Panc1 (cell line): ENCODE data around the gene INAVA. TPM values are rescaled to one million over a fixed set of nuclear protein-coding genes. Genes with fewer than 3 reads are reported as not detected.

ENCODE experiments used
- ATAC-seq: fragments of 200-7000 bp; cut with Tn5 transposase; 2 replicates; pipeline ENCODE4 v1.9.1; 2020; ENCODE audit warnings: mild to moderate bottlenecking, moderate library complexity
- BruUV-seq: library from RNA; stranded (reverse); fragments of 400-500 nt; replicated peaks from 2 replicates; lab custom pipeline; 2021; lab: Mats Ljungman, UMichigan
- CTCF ChIA-PET: fragments of 300-600 bp; sonication (Branson Sonifier 250); formaldehyde crosslinking; loops from one replicate; lab custom pipeline; 2022; ENCODE audit warnings: antibody characterized with exemption; lab: Charles Lee
- POLR2A ChIA-PET: fragments of 300-600 bp; sonication (Branson Sonifier 250); formaldehyde crosslinking; loops from one replicate; lab custom pipeline; 2022; ENCODE audit warnings: antibody characterized with exemption; lab: Charles Lee
- DNase-seq: peaks from one replicate; pipeline ENCODE4 v3.0.0-alpha.2; 2010; ENCODE audit warnings: low read depth, low spot score
- H3K27ac ChIP-seq: 2 replicates; pipeline ENCODE4 v1.5.1; 2011; ENCODE audit warnings: mild to moderate bottlenecking, low read length, inconsistent platforms
- H3K27me3 ChIP-seq: fragments of 200-500 bp; sonication (Bioruptor generic); 2 replicates; pipeline ENCODE4 v1.6.0; 2014; ENCODE audit warnings: low read length, inconsistent platforms; ENCODE audit not compliant: control insufficient read depth, insufficient read depth
- H3K36me3 ChIP-seq: fragments of 200-500 bp; sonication (Bioruptor generic); 2 replicates; pipeline ENCODE4 v1.5.1; 2014; ENCODE audit warnings: inconsistent platforms, mild to moderate bottlenecking, low read length, moderate library complexity; ENCODE audit not compliant: control insufficient read depth, insufficient read depth
- H3K4me1 ChIP-seq: 2 replicates; pipeline ENCODE4 v1.5.1; 2011; ENCODE audit warnings: inconsistent platforms, mild to moderate bottlenecking, low read length, moderate library complexity; ENCODE audit not compliant: control insufficient read depth, insufficient read depth
- H3K4me3 ChIP-seq, 2 experiments: 2 replicates each; pipeline ENCODE4 v1.5.1; 2011 to 2012; ENCODE audit warnings: low read depth in 2 of 2, low read length in 2 of 2, mild to moderate bottlenecking in 2 of 2, inconsistent platforms in 1 of 2, moderate library complexity in 1 of 2
- H3K9me3 ChIP-seq: fragments of 200-500 bp; sonication (Bioruptor generic); 2 replicates; pipeline ENCODE4 v1.5.1; 2014; ENCODE audit warnings: low read depth, mild to moderate bottlenecking, inconsistent platforms, low read length, moderate library complexity; ENCODE audit not compliant: control insufficient read depth, insufficient read depth
- CTCF ChIP-seq: fragments of 450-650 bp; IDR thresholded peaks from 2 replicates; pipeline ENCODE4 v1.5.1; 2017; ENCODE audit warnings: mild to moderate bottlenecking
- POLR2AphosphoS5 ChIP-seq: IDR thresholded peaks from 2 replicates; pipeline ENCODE4 v1.6.1; 2012; ENCODE audit warnings: mild to moderate bottlenecking, low read depth, low read length, moderate library complexity
- REST ChIP-seq, 2 experiments: IDR thresholded peaks; 2 replicates each; pipeline ENCODE4 v1.6.1; 2011 to 2012; ENCODE audit warnings: low read depth in 2 of 2, control low read depth in 1 of 2, low read length in 1 of 2, mild to moderate bottlenecking in 1 of 2, moderate library complexity in 1 of 2; ENCODE audit not compliant: insufficient read depth in 1 of 2
- SIN3A ChIP-seq: IDR thresholded peaks from 2 replicates; pipeline ENCODE4 v1.6.1; 2012; ENCODE audit warnings: low read depth, mild to moderate bottlenecking, low read length, moderate library complexity, borderline replicate concordance; ENCODE audit not compliant: insufficient read depth
- TCF7L2 ChIP-seq: IDR thresholded peaks from 2 replicates; pipeline ENCODE4 v1.6.1; 2011; ENCODE audit warnings: mild to moderate bottlenecking, low read depth, low read length, inconsistent platforms
- in situ Hi-C: cut with HindIII; loops from 2 replicates; pipeline ENCODE4 v1.10.0; 2016; ENCODE audit warnings: low sequenced_read_pairs, low pct_unique_long_range_greater_than_20kb
- intact Hi-C: fragments of 100-400 bp; cut with micrococcal nuclease; formaldehyde crosslinking; loops from one replicate; pipeline ENCODE4 v1.10.0; 2022; ENCODE audit not compliant: unreplicated experiment
- total RNA-seq: library from RNA; stranded (reverse); gene quantifications from one replicate; pipeline ENCODE4 v1.2.1, GENCODE V29; 2021; ENCODE audit not compliant: unreplicated experiment

Gene INAVA
- total RNA-seq, 1 experiment from 2014 or later: 3.6 TPM

- ATAC-seq: no peak
- POLR2A ChIA-PET: no interaction called here
- H3K4me1 ChIP-seq: no peaks in the 10 kb centered on the region
- CTCF ChIA-PET: no interaction called here
- no peak overlapping the region for H3K4me3 ChIP-seq
- H3K27ac ChIP-seq: no peak overlapping the region
- DNase-seq: no peak
- in situ Hi-C loops (no loop called here), intact Hi-C loops (no loop called here)
- H3K9me3 ChIP-seq: no peaks in the 10 kb centered on the region
- TF ChIP-seq SIN3A (no peak), CTCF (no peak), POLR2AphosphoS5 (no peak), TCF7L2 (no peak)
- BruUV-seq: no TSS peak
- no peaks in the 10 kb centered on the region for H3K36me3 ChIP-seq
- no peaks in the 10 kb centered on the region for H3K27me3 ChIP-seq
These were observed 28.9 kb downstream of the INAVA start for GRCh38 chr1:200923601-200924000.

GRCh38 chr1:200925831-200926230 is 31.1 kb downstream of the INAVA start:
- Histone ChIP-seq H3K27me3 (no peaks in the 10 kb centered on the region), H3K4me1 (no peaks in the 10 kb centered on the region), H3K4me3 (no peak overlapping the region), H3K9me3 (no peaks in the 10 kb centered on the region), H3K36me3 (no peaks in the 10 kb centered on the region), H3K27ac (no peak overlapping the region)
- BruUV-seq: no TSS peak
- ATAC-seq (no peak), DNase-seq (no peak)
- in situ Hi-C loops (no loop called here), intact Hi-C loops (no loop called here)
- CTCF ChIA-PET: interaction anchor here (0.6 kb wide), 1 partner anchor 71 kb away, joined by 3 read pairs; no protein-coding TSS in a partner anchor
- POLR2A ChIA-PET: no interaction called here
- TF ChIP-seq POLR2AphosphoS5: no peak
- TF ChIP-seq CTCF: no peak
- no peak for TF ChIP-seq TCF7L2
- no peak for TF ChIP-seq REST (IDR thresholded peaks at IDR 0.05; ENCODE audit: insufficient read depth in 1 of 2, low read depth in 2 of 2, low read length in 1 of 2)
- TF ChIP-seq SIN3A: no peak
